PC-3 (cell line): ENCODE results near the gene KDM4F. TPM values are rescaled to one million over a fixed set of nuclear protein-coding genes. Genes with fewer than 3 reads are reported as not detected.

ENCODE experiments used
- ATAC-seq: fragments of 200-7000 bp; cut with Tn5 transposase; 2 replicates; pipeline ENCODE4 v1.9.1; 2020; ENCODE audit warnings: mild to moderate bottlenecking, moderate library complexity
- BruUV-seq: library from RNA; stranded (reverse); fragments of 400-500 nt; replicated peaks from 2 replicates; lab custom pipeline; 2021; lab: Mats Ljungman, UMichigan
- CTCF ChIA-PET: fragments of 300-600 bp; sonication (Branson Sonifier 250); formaldehyde crosslinking; loops from one replicate; lab custom pipeline; 2022; ENCODE audit warnings: antibody characterized with exemption; lab: Charles Lee
- POLR2A ChIA-PET: fragments of 300-600 bp; sonication (Branson Sonifier 250); formaldehyde crosslinking; loops from one replicate; lab custom pipeline; 2022; ENCODE audit warnings: antibody characterized with exemption; ENCODE audit not compliant: unreplicated experiment; lab: Charles Lee
- DNase-seq: peaks from one replicate; pipeline ENCODE4 v3.0.0-alpha.2; 2015
- H2AFZ ChIP-seq: fragments of 300-600 bp; sonication (generic); 2 replicates; pipeline ENCODE4 v1.6.0; 2016; ENCODE audit warnings: antibody characterized with exemption, low read length
- H3F3A ChIP-seq: fragments of 300-600 bp; sonication (generic); one replicate; pipeline ENCODE4 v1.6.0; 2017; ENCODE audit warnings: antibody characterized with exemption, low read length, control low read depth, mild to moderate bottlenecking; ENCODE audit not compliant: unreplicated experiment
- H3K27ac ChIP-seq: fragments of 300-600 bp; sonication (generic); 2 replicates; pipeline ENCODE4 v1.5.1; 2016; ENCODE audit warnings: mild to moderate bottlenecking, low read length
- H3K27me3 ChIP-seq: fragments of 300-600 bp; sonication (generic); 2 replicates; pipeline ENCODE4 v1.6.1; 2016; ENCODE audit warnings: low read length, mixed read lengths
- H3K36me3 ChIP-seq: fragments of 300-600 bp; sonication (generic); 2 replicates; pipeline ENCODE4 v1.6.1; 2016; ENCODE audit warnings: low read depth, mixed run types, low read length, mixed read lengths
- H3K4me1 ChIP-seq: fragments of 300-600 bp; sonication (generic); 2 replicates; pipeline ENCODE4 v1.5.1; 2016; ENCODE audit warnings: low read length; ENCODE audit not compliant: insufficient read depth
- H3K4me2 ChIP-seq: fragments of 300-600 bp; sonication (generic); 2 replicates; pipeline ENCODE4 v1.6.0; 2016; ENCODE audit warnings: low read length
- H3K4me3 ChIP-seq: fragments of 300-600 bp; sonication (generic); 2 replicates; pipeline ENCODE4 v1.5.1; 2016; ENCODE audit warnings: mild to moderate bottlenecking, low read length, mixed read lengths
- H3K79me2 ChIP-seq: fragments of 300-600 bp; sonication (generic); 2 replicates; pipeline ENCODE4 v1.6.1; 2017; ENCODE audit warnings: low read length, mixed read lengths
- H3K9ac ChIP-seq: fragments of 300-600 bp; sonication (generic); 2 replicates; pipeline ENCODE4 v1.6.0; 2016; ENCODE audit warnings: mild to moderate bottlenecking, low read length
- H3K9me2 ChIP-seq: fragments of 300-600 bp; sonication (generic); replicated peaks from 2 replicates; pipeline ENCODE4 v1.6.1; 2016; ENCODE audit warnings: mixed run types, low read length, mixed read lengths
- H3K9me3 ChIP-seq: fragments of 300-600 bp; sonication (generic); 2 replicates; pipeline ENCODE4 v1.6.1; 2016; ENCODE audit warnings: low read length, mixed read lengths
- H4K20me1 ChIP-seq: fragments of 300-600 bp; sonication (generic); 2 replicates; pipeline ENCODE4 v1.6.1; 2016; ENCODE audit warnings: low read length, mixed read lengths
- EZH2 ChIP-seq: fragments of 300-600 bp; sonication (generic); IDR thresholded peaks from one replicate; pipeline ENCODE4 v1.6.1; 2017; ENCODE audit warnings: antibody characterized with exemption, mild to moderate bottlenecking, low read length; ENCODE audit not compliant: unreplicated experiment
- EZH2phosphoT487 ChIP-seq: fragments of 300-600 bp; sonication (generic); IDR thresholded peaks from 2 replicates; pipeline ENCODE4 v1.6.1; 2018; ENCODE audit warnings: mild to moderate bottlenecking, antibody characterized with exemption, low read length, borderline replicate concordance
- intact Hi-C: fragments of 100-400 bp; cut with micrococcal nuclease; formaldehyde crosslinking; loops from 2 replicates; pipeline ENCODE4 v1.9.0; 2023
- total RNA-seq: library from RNA; depleted of rRNA; stranded (reverse); fragments of >200 nt; gene quantifications from 2 replicates; pipeline ENCODE4 v1.2.3, GENCODE V29; 2014
- TF ChIP-seq, protein P1 (sequence below): fragments of 300-600 bp; sonication (generic); conservative IDR thresholded peaks from 2 replicates; pipeline ENCODE4 v1.5.1; 2017; ENCODE audit warnings: antibody characterized with exemption, low read depth, mild to moderate bottlenecking, low read length

The KDM4F gene
- total RNA-seq, 1 experiment from 2014 or later, result not detected

GRCh38 chr11:95042906-95043305, 6.3 kb upstream of the KDM4F start:
- Histone ChIP-seq H3K9me3 (no peaks in the 10 kb centered on the region), H3K27me3 (peaks cover 49% of the 10 kb centered on the region), H4K20me1 (no peaks in the 10 kb centered on the region), H3K79me2 (no peaks in the 10 kb centered on the region), H3K9me2 (no peaks in the 10 kb centered on the region), H3F3A (no peaks in the 10 kb centered on the region), H3K27ac (no peak overlapping the region), H3K4me3 (no peak overlapping the region), H2AFZ (no peak overlapping the region), H3K4me2 (no peak overlapping the region), H3K4me1 (no peaks in the 10 kb centered on the region), H3K9ac (no peak overlapping the region), H3K36me3 (no peaks in the 10 kb centered on the region)
- POLR2A ChIA-PET, result no interaction called here
- TF ChIP-seq EZH2phosphoT487 (no peak), EZH2 (no peak)
- TF ChIP-seq, protein P1, sequence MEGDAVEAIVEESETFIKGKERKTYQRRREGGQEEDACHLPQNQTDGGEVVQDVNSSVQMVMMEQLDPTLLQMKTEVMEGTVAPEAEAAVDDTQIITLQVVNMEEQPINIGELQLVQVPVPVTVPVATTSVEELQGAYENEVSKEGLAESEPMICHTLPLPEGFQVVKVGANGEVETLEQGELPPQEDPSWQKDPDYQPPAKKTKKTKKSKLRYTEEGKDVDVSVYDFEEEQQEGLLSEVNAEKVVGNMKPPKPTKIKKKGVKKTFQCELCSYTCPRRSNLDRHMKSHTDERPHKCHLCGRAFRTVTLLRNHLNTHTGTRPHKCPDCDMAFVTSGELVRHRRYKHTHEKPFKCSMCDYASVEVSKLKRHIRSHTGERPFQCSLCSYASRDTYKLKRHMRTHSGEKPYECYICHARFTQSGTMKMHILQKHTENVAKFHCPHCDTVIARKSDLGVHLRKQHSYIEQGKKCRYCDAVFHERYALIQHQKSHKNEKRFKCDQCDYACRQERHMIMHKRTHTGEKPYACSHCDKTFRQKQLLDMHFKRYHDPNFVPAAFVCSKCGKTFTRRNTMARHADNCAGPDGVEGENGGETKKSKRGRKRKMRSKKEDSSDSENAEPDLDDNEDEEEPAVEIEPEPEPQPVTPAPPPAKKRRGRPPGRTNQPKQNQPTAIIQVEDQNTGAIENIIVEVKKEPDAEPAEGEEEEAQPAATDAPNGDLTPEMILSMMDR, result no peak
- intact Hi-C loops, result no loop called here
- ATAC-seq (no peak), DNase-seq (no peak)
- CTCF ChIA-PET, result no interaction called here
- no TSS peak for BruUV-seq

GRCh38 chr11:95044010-95044409, 5.2 kb upstream of the KDM4F start:
- no peaks in the 10 kb centered on the region for H3K36me3 ChIP-seq
- H3K4me3 ChIP-seq, result no peak overlapping the region
- no peaks in the 10 kb centered on the region for H3K9me2 ChIP-seq
- CTCF ChIA-PET, result no interaction called here
- H3K4me1 ChIP-seq, result no peaks in the 10 kb centered on the region
- POLR2A ChIA-PET, result no interaction called here
- BruUV-seq, result no TSS peak
- H3K9ac ChIP-seq, result no peak overlapping the region
- no peak overlapping the region for H3K27ac ChIP-seq
- ATAC-seq (no peak), DNase-seq (no peak)
- no peak overlapping the region for H2AFZ ChIP-seq
- no peak overlapping the region for H3K4me2 ChIP-seq
- TF ChIP-seq EZH2 (no peak), EZH2phosphoT487 (no peak)
- TF ChIP-seq, protein P1, result no peak
- intact Hi-C loops, result no loop called here
- H4K20me1 ChIP-seq, result no peaks in the 10 kb centered on the region
- H3K9me3 ChIP-seq, result no peaks in the 10 kb centered on the region
- peaks cover 60% of the 10 kb centered on the region for H3K27me3 ChIP-seq
- no peaks in the 10 kb centered on the region for H3F3A ChIP-seq
- H3K79me2 ChIP-seq, result no peaks in the 10 kb centered on the region

GRCh38 chr11:95045812-95046211, 3.4 kb upstream of the KDM4F start:
- ChIA-PET POLR2A (no interaction called here), CTCF (no interaction called here)
- TF ChIP-seq EZH2, result no peak
- Histone ChIP-seq H2AFZ (no peak overlapping the region), H3K9me2 (no peaks in the 10 kb centered on the region), H3K9me3 (no peaks in the 10 kb centered on the region), H3K79me2 (no peaks in the 10 kb centered on the region), H3K27ac (no peak overlapping the region), H3K36me3 (no peaks in the 10 kb centered on the region), H3K4me2 (no peak overlapping the region), H3K27me3 (peaks cover 62% of the 10 kb centered on the region), H3K9ac (no peak overlapping the region), H3F3A (no peaks in the 10 kb centered on the region), H3K4me3 (no peak overlapping the region), H4K20me1 (no peaks in the 10 kb centered on the region), H3K4me1 (no peaks in the 10 kb centered on the region)
- BruUV-seq, result no TSS peak
- intact Hi-C loops, result no loop called here
- DNase-seq, result no peak
- ATAC-seq, result no peak
